Keratinocyte (primary cell): ENCODE measurements around the gene TUT1. TPM values are rescaled to one million over a fixed set of nuclear protein-coding genes. Genes with fewer than 3 reads are reported as not detected.

Experiments
- DNase-seq: peaks from one replicate; pipeline ENCODE4 v3.0.0-alpha.2; 2011; ENCODE audit warnings: low read depth, missing footprints, low spot score
- FAIRE-seq: peaks from 2 replicates; lab custom pipeline; 2011; peaks lifted over from hg19 to GRCh38; lab: Jason Lieb, UNC
- H2AFZ ChIP-seq: 2 replicates; pipeline ENCODE4 v1.6.0; 2012; ENCODE audit warnings: low read length, control low read depth, inconsistent platforms; ENCODE audit not compliant: control insufficient read depth
- H3K27ac ChIP-seq: 2 replicates; pipeline ENCODE4 v1.5.1; 2011; ENCODE audit warnings: low read length; ENCODE audit not compliant: control insufficient read depth, insufficient read depth
- H3K27me3 ChIP-seq: 3 replicates; pipeline ENCODE4 v1.6.0; 2011; ENCODE audit warnings: low read length; ENCODE audit not compliant: control insufficient read depth, insufficient read depth; ENCODE audit errors: extremely low read depth
- H3K36me3 ChIP-seq, 2 experiments: 2 replicates in 1 of 2; 3 replicates in 1 of 2; pipeline ENCODE4 v1.5.1; 2011; ENCODE audit warnings: low read length in 2 of 2, mild to moderate bottlenecking in 1 of 2; ENCODE audit not compliant: control insufficient read depth in 2 of 2, insufficient read depth in 2 of 2; ENCODE audit errors: extremely low read depth in 1 of 2
- H3K4me1 ChIP-seq: 3 replicates; pipeline ENCODE4 v1.5.1; 2011; ENCODE audit warnings: low read length; ENCODE audit not compliant: control insufficient read depth, insufficient read depth; ENCODE audit errors: extremely low read depth
- H3K4me2 ChIP-seq: 3 replicates; pipeline ENCODE4 v1.6.0; 2011; ENCODE audit warnings: low read depth, low read length; ENCODE audit not compliant: control insufficient read depth, insufficient read depth; ENCODE audit errors: extremely low read depth
- H3K4me3 ChIP-seq, 3 experiments: fragments of 200-600 bp in 1 of 3; sonication (generic) in 1 of 3; 2 replicates in 2 of 3; 3 replicates in 1 of 3; pipeline ENCODE4 v1.5.1; 2011 to 2016; ENCODE audit warnings: low read length in 3 of 3, mild to moderate bottlenecking in 3 of 3, control low read depth in 2 of 3, inconsistent platforms in 1 of 3, low read depth in 1 of 3, mixed read lengths in 1 of 3, mixed run types in 1 of 3, moderate library complexity in 1 of 3; ENCODE audit not compliant: control insufficient read depth in 2 of 3, insufficient read depth in 2 of 3; ENCODE audit errors: extremely low read depth in 1 of 3
- H3K79me2 ChIP-seq: 2 replicates; pipeline ENCODE4 v1.6.0; 2012; ENCODE audit warnings: low read length; ENCODE audit not compliant: control insufficient read depth, insufficient read depth
- H3K9ac ChIP-seq: 3 replicates; pipeline ENCODE4 v1.6.0; 2011; ENCODE audit warnings: low read length; ENCODE audit not compliant: control insufficient read depth, insufficient read depth; ENCODE audit errors: extremely low read depth
- H3K9me1 ChIP-seq: 3 replicates; pipeline ENCODE4 v1.6.0; 2011; ENCODE audit warnings: low read length; ENCODE audit not compliant: control insufficient read depth, insufficient read depth; ENCODE audit errors: extremely low read depth
- H3K9me3 ChIP-seq: 2 replicates; pipeline ENCODE4 v1.5.1; 2012; ENCODE audit warnings: low read depth, low read length; ENCODE audit not compliant: control insufficient read depth
- H4K20me1 ChIP-seq: 3 replicates; pipeline ENCODE4 v1.6.0; 2011; ENCODE audit warnings: low read length; ENCODE audit not compliant: control insufficient read depth, insufficient read depth; ENCODE audit errors: extremely low read depth
- EZH2 ChIP-seq: IDR thresholded peaks from one replicate; pipeline ENCODE4 v1.6.1; 2012; ENCODE audit warnings: inconsistent platforms, mild to moderate bottlenecking, low read length, moderate library complexity
- dilution Hi-C: fragments of 300-500 bp; cut with MboI; formaldehyde crosslinking; loops from one replicate; pipeline ENCODE4 v1.7.0; 2020; ENCODE audit warnings: low sequenced_read_pairs; ENCODE audit not compliant: extremely low pct_ligation_motif_present
- polyA plus RNA-seq, 5 experiments: library from polyadenylated mRNA; depleted of rRNA in 3 of 5; stranded (reverse) in 3 of 5; stranded (forward) in 1 of 5; unstranded in 1 of 5; fragments of >200 nt; gene quantifications; 1 replicate in 1 of 5; 2 replicates in 3 of 5; 3 replicates in 1 of 5; pipeline versions ENCODE4 v1.2.1 to v1.2.3, GENCODE V29; 2011 to 2012; ENCODE audit warnings: missing spikeins in 2 of 5, low read depth in 1 of 5, low replicate concordance in 1 of 5
- TF ChIP-seq, protein P1 (sequence below), 3 experiments: IDR thresholded peaks in 1 of 3; conservative IDR thresholded peaks in 1 of 3; optimal IDR thresholded peaks in 1 of 3; 2 replicates in 2 of 3; 3 replicates in 1 of 3; pipeline versions ENCODE3 to v1.5.1; 2011; ENCODE audit warnings: low read length in 3 of 3, mild to moderate bottlenecking in 3 of 3, moderate library complexity in 2 of 3, control low read depth in 1 of 3, inconsistent platforms in 1 of 3; ENCODE audit not compliant: insufficient read depth in 2 of 3; ENCODE audit errors: extremely low read depth in 1 of 3

TUT1 gene
- polyA plus RNA-seq, 1 donor (not counting 4 experiments of a cell fraction or from before 2014, with no cell fraction given), result 10.5 TPM

DNA sequence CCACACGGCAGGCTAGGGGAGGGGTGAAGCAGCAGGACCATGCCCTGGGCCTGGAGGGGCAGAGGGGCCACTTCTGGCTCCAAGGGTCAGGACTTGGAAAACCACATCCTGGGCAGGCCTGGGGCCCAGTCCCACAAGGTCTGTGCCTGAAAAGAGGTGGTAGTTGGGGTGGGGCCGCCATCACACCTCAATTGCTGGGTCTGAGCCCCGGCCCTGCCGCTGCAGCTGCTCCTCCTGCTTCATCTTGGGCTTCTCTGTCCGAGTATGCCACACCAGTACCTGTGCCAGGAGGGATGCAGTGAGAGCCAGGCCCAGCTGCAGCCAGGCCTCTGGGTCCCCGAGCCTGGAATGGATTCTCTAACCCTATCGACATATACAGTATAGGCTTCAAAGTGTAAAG, 24.2 kb upstream of the TUT1 start:
- Histone ChIP-seq H3K9me1 (no peaks in the 10 kb centered on the region), H3K4me2 (no peak overlapping the region), H3K27me3 (no peaks in the 10 kb centered on the region), H3K27ac (no peak overlapping the region), H3K4me3 (no peak overlapping the region), H3K79me2 (no peaks in the 10 kb centered on the region), H3K36me3 (peaks cover 8 to 13% of the 10 kb centered on the region in 2 experiments), H3K9me3 (no peaks in the 10 kb centered on the region), H3K4me1 (peaks cover 33% of the 10 kb centered on the region), H3K9ac (no peak overlapping the region), H4K20me1 (no peaks in the 10 kb centered on the region), H2AFZ (no peak overlapping the region)
- dilution Hi-C loops, result no loop called here
- FAIRE-seq, result no peak
- TF ChIP-seq EZH2, result no peak
- no peak for DNase-seq

DNA sequence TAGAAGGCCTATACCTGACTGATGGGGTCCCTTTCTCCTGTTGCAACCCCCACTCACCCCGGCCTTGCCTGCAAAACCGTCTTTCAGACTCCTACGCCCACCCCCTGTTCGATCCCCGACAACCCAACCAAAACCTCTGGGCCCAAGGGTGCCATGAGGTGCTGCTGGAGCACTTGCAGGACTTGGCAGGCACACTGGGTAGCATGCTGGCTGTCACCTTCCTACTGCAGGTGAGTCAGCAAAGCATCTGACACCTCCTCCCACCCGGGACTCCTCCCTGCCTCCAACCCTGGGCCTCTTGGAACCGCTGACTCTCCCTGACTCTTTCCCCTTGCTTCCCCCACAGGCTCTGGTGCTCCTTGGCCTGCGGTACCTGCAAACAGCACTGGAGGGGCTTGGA, 23.0 kb upstream of the TUT1 start:
- Histone ChIP-seq H3K27me3 (no peaks in the 10 kb centered on the region), H3K9me3 (no peaks in the 10 kb centered on the region), H3K27ac (no peak overlapping the region), H3K4me3 (no peak overlapping the region), H4K20me1 (no peaks in the 10 kb centered on the region), H3K4me2 (no peak overlapping the region), H3K36me3 (peaks cover 8 to 18% of the 10 kb centered on the region in 2 experiments), H3K79me2 (no peaks in the 10 kb centered on the region), H3K4me1 (peaks cover 22% of the 10 kb centered on the region), H2AFZ (no peak overlapping the region), H3K9me1 (no peaks in the 10 kb centered on the region), H3K9ac (no peak overlapping the region)
- FAIRE-seq (peak; percentile 82), DNase-seq (no peak)
- dilution Hi-C loops, result no loop called here
- TF ChIP-seq, protein P1, sequence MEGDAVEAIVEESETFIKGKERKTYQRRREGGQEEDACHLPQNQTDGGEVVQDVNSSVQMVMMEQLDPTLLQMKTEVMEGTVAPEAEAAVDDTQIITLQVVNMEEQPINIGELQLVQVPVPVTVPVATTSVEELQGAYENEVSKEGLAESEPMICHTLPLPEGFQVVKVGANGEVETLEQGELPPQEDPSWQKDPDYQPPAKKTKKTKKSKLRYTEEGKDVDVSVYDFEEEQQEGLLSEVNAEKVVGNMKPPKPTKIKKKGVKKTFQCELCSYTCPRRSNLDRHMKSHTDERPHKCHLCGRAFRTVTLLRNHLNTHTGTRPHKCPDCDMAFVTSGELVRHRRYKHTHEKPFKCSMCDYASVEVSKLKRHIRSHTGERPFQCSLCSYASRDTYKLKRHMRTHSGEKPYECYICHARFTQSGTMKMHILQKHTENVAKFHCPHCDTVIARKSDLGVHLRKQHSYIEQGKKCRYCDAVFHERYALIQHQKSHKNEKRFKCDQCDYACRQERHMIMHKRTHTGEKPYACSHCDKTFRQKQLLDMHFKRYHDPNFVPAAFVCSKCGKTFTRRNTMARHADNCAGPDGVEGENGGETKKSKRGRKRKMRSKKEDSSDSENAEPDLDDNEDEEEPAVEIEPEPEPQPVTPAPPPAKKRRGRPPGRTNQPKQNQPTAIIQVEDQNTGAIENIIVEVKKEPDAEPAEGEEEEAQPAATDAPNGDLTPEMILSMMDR (optimal IDR thresholded peaks at IDR 0.05 in 1 of 3, IDR thresholded peaks at IDR 0.05 in 1 of 3, conservative IDR thresholded peaks at IDR 0.05 in 1 of 3; ENCODE audit: extremely low read depth in 1 of 3, insufficient read depth in 2 of 3, low read length in 3 of 3), result no peak
- no peak for TF ChIP-seq EZH2

DNA sequence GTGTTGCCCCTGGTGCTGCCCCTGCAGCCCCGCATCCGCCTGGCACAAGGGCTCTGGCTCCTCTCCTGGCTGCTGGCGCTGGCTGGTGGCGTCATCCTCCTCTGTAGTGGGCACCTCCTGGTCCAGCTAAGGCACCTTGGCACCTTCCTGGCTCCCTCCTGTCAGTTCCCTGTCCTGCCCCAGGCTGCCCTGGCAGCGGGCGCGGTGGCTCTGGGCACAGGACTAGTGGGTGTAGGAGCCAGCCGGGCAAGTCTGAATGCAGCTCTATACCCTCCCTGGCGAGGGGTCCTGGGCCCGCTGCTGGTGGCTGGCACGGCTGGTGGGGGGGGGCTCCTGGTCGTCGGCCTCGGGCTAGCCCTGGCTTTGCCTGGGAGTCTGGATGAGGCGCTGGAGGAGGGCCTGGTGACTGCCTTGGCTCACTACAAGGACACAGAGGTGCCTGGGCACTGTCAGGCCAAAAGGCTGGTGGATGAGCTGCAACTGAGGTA, 22.0 kb upstream of the TUT1 start:
- Histone ChIP-seq H4K20me1 (no peaks in the 10 kb centered on the region), H3K9ac (no peak overlapping the region), H3K4me2 (no peak overlapping the region), H3K79me2 (no peaks in the 10 kb centered on the region), H3K36me3 (peaks cover 11 to 21% of the 10 kb centered on the region in 2 experiments), H3K27ac (no peak overlapping the region), H3K9me3 (no peaks in the 10 kb centered on the region), H3K4me3 (no peak overlapping the region), H3K4me1 (peaks cover 20% of the 10 kb centered on the region), H3K9me1 (no peaks in the 10 kb centered on the region), H2AFZ (no peak overlapping the region), H3K27me3 (no peaks in the 10 kb centered on the region)
- DNase-seq, result no peak
- dilution Hi-C loops, result no loop called here
- FAIRE-seq, result no peak
- TF ChIP-seq EZH2, result no peak
- TF ChIP-seq, protein P1 (optimal IDR thresholded peaks at IDR 0.05 in 1 of 3, IDR thresholded peaks at IDR 0.05 in 1 of 3, conservative IDR thresholded peaks at IDR 0.05 in 1 of 3; ENCODE audit: extremely low read depth in 1 of 3, insufficient read depth in 2 of 3, low read length in 3 of 3), result no peak
